Globus pallidus (tissue), 1 donor: Measurements from ENCODE around the gene CITED2.
"Not testable (repeated sequence)": the region's sequence is repeated elsewhere in the genome, so short reads cannot be mapped to it uniquely, and the experiment has no call there.

Experiments used
- DNase-seq: peaks from one replicate; pipeline ENCODE4 v3.0.0-alpha.2; 2015; ENCODE audit warnings: low spot score

CITED2 gene, protein sequence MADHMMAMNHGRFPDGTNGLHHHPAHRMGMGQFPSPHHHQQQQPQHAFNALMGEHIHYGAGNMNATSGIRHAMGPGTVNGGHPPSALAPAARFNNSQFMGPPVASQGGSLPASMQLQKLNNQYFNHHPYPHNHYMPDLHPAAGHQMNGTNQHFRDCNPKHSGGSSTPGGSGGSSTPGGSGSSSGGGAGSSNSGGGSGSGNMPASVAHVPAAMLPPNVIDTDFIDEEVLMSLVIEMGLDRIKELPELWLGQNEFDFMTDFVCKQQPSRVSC

DNA sequence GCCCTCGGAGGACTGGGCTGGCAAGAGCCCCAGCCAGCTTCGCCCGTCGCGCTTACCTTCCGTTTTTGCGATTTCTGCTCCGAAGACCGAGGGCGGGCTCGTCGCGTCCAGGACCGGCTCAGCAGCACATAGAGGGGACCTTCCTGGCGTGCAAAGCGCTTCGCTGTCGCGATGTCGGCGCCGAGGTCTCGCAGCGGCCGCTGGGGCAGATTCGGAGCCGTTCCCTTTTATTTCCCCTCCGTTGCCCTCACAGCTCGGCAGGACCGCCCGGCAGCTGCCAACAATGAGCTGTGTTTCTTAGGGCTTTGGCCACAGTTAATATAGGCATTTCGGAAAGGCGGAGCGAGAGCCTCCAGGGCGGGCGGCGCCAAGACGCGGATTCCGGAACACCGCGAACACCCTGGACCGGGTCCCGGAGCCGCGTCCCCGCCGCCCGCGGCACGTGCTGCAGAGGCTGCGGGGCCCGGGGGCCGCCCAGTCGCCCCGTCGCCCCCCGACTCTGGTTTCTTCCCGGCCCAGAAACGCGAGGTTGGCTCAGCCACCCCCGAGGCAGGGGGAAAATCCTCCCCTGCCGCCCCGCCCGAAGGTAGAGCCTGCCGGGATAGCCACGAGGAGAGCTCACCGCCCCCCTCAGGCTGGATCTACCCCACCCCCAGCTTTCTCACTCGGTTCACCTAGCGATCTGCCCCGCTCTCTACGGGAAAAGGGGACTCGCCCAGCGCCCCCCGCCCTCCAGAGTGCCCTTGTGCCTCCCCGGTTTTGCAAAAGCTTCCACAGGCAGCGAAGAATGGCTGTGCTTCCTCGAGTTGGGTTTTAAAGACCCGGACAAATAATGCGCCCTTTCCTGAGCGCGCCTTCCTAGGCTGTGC lies at the start of gene CITED2:
Gene CITED2, minus strand, starts transcription at position 292 of the 869 bp plus-strand sequence. CDS start 704 bp downstream, outside the sequence.
- DNase-seq = peak; percentile 89

DNA sequence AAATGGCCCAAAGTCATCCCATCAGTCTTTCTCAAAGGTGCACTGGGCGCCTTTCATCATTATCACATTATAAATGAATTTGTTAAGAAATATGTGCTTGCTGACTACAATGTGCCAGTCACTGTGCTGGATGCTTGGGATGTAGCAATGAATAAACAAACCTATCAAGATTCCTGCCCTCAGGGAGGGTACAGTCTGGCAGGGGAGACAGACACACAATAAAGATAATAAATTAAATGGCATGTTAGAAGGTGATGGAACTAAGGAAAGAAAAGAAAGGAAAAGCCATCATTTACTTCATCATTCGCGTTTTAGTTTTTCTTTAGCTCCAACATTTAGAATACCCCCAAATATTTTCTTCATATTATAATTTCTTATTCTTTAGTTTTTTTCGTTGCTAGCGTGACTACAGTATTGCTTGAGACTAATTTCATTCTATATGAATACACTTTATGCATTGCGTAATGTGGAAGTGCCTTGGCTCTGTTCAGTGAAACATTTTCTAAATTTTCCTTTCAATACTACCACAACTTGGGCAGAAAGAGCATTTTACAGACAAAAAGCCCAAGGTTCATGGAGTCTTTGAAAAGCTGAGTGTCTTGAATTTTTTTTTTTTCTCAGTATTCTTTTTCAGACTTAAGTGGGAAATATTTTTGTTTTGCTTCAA lies 48.7 kb upstream of the CITED2 start:
- DNase-seq = no peak

DNA sequence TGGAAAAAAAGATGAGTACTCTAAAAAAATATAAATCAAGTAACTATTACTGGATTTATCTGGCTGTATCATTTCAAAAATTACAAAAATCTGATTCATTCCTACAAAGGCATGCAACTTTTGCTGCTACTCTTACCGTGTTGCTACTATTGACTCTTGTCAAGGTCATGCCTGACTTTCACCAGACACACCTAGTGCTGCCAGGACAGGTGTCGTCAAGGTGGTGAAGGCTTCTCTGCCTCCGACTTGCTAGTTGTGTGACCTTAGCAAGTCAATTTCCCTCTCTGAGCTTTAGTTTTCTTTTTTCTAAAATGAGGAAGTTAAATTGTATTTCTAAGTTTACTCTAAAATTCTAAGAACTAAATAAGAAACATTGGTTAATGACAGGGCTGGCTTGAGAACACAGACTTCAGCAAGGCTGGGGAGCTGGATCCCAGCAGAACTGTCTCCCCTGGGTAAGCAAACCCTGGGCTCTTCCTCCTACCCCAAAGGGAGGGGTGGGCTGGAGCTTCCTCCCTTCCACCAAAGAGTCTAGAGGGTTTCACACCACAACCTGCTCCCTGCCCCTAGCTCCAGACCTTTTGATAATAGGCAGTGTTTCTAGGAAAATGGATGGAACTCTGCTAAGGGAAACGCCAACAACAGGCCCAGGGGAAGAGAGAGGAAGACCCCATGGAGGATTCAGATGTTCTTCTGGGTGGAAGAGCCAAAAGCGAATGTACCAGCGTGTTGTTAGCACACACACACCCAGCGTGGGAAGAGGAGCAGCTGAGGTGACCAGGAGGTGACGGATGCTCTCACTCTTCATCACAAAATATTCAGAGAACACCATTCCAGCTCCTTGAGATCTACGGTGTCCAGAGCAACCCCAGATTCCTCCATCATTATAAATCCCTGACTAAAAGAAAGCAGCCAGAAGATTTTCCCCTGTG lies 47.9 kb upstream of the CITED2 start:
- no peak for DNase-seq

DNA sequence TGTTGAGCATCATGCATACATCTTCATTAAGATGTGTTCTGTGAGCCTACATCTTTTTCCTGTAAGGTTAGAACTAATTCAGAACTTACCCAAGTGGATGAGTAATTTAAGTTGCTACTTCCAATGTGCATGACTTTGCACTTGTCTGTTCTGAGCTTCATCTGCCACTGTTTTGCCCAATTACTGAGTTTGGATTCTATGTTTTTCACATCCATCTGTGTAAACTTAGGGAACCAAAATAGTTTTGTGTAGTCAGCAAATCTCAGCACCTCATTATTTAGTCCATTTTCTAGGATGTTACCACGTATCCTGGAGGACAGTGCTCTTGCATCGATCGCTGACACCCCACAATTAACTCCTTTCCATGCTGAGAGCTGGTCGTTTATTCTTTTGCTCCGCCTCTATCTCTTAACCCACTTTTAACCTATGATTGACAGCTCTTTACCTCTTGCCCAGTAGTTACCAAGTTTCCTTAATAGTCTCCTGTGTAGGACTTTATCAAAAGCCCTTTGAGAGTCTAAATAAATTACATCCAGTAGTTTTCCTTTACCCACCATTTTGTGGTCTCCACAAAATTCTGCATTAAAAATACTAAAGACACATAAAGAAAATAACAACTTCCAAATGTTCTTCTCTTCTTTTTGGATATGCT lies 44.2 kb upstream of the CITED2 start:
- DNase-seq = no peak

DNA sequence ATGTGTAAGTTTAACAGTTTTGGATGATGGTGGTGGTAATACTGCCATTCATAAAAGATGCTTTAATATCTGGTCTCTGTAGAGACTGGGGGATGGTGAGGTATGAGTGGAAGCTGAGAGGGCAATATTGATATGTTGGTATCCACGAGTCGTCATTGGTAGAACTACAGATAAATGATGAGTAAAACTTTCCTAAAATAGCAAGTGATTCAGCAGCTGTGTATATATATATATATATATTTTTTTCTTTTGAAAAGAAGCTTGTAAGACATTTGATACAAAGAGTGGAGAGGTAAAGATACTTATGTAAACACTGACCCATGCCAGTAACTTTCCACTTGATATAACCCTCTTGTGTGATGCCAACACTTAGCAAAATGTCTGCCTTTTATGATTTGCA lies 41.7 kb upstream of the CITED2 start:
- no peak for DNase-seq

DNA sequence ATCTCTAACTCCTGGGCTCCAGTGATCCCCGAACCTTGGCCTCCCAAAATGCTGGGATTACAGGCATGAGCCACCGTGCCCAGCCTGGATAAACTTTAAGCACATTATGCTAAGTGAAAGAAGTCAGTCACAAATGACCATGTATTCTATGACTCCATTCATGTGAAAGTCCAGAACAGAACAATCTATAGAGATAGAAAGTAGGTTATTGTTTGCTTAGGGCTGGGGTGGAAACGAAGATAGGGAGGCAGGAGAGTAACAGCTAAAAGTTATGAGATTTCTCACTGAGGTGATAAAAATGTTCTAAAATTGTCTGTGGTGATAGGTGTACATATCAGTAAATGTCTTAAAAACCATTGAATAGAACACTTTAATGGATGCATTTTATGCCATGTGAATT lies 40.9 kb upstream of the CITED2 start:
- no peak for DNase-seq

DNA sequence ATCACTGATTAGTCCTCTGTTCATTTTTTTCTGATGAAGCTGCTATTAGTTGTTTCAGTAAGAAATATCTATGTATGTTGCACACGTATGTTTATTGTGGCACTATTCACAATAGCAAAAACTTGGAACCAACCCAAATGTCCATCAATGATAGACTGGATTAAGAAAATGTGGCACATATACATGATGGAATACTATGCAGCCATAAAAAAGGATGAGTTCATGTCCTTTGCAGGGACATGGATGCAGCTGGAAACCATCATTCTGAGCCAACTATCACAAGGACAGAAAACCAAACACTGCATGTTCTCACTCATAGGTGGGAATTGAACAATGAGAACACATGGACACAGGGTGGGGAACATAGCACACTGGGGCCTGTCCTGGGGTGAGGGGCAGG lies 37.7 kb upstream of the CITED2 start:
- DNase-seq = not testable (repeated sequence)

DNA sequence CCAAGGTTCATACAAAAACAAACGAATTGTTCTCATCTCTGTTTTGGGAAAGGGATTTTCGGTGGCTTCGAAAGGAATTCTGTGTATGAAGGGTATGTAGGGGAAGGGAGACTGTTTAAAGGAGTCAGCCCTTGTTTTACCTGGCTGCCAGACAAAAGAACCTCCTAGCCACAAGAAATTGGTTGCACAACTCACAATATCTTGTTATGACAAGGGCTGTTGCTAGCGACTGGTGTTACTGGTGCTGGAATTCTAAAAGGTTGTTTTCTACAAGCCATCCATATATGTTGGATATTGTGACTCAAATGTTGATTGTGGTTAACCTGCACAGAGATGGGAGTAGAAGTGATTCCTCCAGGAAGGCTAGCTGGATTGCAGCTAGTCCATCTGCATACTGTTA lies 34.6 kb upstream of the CITED2 start:
- no peak for DNase-seq

DNA sequence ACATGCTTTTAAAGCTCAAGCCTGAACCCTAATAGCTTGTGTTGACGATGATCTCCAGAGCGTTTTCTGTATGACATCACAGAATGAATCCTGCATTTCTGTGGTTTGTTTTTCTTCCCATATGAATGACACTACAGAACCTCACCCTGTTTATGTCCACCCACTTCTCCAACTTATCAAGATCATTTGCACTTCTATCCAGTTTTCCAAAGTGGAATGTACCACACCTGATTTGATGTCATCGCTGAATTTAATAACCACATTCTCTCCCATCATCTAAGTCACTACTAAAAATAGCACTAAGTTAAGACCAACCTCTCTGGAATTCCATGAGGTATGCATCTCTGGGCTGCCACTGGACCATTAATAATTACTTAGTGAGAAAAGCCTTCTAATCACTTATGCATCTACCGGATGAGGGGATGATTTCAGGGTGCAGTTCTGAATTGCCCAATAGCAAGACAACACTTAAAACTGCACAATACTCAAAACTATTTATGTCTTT lies 33.3 kb upstream of the CITED2 start:
- DNase-seq = no peak

DNA sequence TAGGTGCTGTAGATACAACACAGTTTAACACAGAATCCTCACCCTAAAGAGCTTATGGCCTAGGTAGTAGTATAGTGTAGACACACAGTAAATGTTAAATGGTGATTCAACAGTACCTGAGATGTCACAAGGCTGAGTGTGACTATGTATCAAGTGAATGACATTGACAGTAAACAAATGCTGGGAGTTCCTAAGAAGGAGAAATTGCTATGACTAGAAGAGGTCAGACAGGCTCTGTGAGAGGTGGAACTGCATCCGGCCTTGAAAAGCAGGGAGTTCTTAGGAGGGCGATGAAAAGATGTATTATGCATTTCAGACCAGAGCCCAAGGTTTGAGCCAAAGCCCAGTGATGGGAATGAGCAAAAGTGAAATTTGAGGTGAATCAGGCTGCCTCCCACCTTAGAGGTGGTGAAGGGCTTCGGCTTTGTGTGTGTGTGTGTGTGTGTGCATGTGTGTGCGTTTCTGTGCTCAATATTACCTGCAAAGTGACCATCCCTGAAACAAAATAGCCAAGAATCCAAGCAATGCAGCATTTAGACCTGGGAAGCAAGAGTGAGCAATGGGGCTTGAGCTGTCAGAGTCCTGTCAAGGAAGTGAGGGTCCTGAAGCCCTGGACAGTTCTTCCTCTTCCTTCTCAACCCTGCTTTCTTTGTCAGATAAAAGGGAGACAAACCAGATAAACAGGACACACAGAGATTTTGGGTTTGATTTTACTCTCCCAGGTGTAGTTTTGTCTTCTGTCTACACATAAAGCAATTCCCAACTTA lies 32.3 kb upstream of the CITED2 start:
- no peak for DNase-seq

DNA sequence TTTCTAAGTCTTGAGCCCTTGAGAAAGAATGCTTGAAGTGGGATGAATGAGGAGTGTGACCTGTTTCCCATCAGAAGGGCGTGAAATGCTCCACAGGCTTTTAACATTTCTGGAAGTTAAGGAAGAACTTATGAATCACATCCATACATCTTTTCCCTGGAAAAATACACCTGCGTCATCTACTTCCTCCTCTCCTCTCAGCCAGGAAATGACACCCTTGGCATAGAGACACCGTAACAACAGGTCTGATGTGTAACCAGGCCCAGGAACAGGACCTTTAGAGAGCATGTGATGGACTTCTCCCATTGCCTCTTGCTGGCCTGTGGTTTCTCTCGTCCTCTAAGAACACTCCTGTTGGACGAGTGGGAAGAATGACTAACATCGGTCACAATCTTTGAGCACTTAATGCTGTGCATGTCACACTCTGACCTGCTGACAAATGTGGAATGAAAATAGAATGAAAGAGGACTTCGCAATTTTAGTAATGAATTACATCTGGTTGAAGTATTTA lies 28.5 kb upstream of the CITED2 start:
- no peak for DNase-seq

DNA sequence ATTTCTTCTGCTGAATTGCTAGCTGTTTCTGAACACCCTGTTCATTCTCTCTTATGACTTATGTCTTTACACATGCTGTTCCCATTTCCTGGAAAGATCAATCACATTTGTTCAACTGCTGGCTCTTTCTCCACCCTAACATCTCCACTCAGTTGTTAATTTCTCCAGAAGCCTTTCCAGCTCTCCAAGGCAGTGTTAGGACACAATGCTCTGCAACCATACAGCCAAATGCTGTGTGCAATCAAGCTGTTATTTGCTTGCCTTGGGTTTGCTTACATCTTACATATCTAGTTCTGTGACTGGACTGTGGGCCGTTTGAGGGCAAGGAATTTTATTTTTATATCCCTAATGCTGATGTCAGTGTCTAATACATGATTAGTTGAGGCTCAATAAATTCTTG lies 24.2 kb upstream of the CITED2 start:
- DNase-seq = no peak

DNA sequence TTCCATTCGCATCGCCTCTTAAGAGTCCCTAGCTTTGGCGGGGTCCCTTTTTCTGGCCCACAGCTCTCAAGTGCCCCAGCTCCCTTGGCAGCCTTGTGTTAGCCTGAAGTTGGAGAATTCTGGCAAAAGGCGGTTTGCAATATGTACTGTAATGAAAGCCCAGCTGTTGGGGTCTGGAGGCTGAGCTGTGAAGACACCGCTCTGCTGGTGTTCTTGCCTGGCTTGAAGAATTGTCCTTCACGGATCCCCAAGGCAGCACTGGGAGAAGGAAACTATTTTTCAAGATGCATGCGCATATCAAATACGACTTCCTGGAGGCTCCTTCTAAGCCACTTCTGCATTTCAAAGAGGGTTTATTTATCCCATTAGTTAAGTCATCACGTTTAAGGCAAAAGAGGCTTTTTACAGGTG lies 21.4 kb upstream of the CITED2 start:
- no peak for DNase-seq

DNA sequence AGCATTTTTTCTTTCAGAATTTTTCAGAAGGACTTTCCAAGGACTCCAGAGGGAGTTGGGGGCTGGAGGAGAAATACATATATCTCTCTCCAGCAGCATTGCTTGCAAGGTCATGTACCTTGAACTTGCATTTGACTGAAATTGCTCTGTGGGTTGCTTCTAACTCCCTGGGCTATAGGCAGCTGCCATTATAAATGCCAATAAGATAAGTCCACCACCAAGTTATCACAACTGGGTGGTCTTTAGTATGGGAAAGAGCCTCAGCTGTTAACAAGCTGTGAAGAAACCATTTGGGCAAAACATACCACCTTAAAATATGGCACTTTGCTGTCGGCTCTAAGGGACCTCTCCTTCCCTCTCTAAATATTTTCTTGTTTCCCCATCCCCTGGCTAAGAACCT lies 20.9 kb upstream of the CITED2 start:
- no peak for DNase-seq

DNA sequence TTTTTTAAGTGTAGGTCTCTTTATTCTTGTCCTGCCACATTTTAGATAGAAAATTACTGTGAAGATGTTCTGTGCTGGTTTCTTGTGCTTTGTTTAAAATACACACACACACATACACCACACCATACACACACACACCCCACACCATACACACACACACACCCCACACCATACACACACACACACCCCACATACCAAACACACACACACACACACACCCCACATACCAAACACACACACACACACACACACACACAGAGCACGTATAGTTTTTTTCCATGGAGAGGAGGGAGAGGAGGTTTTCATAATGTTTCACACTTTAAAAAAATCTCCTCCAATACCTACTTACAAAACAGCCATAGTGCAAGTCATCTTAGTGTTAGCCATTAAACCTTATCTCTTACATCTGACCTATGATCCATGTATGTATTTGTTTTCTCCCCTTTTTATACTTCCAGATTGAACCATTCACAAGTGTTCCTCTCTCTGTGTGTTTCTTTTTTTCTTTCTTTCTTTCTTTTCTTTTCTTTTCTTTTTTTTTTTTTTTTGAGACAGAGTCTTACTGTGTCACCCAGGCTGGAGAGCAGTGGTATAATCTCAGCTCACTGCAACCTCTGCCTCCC lies 19.7 kb upstream of the CITED2 start:
- DNase-seq = no peak

DNA sequence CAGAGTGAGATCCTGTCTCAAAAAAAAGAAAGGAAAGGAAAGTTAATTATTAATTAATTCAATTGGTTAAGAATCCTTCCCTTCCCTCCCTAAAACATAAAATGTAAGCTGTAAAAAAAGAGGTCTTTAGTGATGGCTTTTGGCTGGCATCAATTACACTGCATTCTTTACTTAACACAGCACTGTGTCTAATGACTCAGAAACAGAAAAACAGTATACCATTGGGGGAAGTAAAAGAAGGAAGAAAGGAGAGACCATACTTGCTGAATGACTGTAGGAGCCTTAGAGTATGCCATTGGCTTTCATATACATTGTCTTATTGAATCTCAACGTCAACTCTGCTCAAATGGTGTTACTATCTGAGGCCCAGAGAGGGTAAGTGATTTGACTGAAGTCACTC lies 18.3 kb upstream of the CITED2 start:
- no peak for DNase-seq

DNA sequence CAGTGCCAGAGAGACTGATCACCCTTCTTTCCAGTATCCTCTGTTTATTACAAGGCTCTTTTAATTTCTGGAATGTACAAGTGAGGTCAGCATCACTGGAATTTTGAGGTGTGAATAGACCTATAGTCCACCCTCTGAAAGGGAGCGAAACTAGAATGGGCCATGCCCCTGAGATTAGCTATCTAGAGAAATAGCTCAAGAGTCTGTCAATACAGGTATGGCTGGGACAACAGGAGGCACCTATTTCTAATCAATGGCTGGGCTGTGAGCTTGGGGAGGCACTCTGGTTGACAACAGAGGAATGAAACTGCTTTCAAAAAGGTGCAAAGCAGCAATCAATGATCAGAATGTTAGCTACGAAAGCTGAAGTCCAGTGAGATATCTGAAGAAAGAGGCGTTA lies 17.3 kb upstream of the CITED2 start:
- no peak for DNase-seq

DNA sequence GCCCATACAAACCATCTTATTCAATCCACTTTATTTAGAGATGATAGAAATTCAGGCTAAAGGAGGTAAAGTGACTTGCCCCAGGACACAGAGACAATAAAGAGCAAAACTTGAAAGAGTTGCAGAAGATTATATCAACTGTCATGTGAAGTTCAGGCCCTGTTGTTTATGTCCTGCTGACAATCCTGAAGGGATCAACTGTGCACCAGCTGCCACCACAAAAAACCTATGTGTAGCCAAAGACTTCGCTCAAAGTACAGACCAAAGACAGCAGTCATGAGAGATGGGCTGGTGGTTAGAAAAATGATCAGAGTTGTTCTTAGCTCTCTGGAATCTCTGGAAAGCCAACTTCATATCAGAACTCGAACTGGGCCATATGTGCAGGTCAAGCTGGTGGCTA lies 16.0 kb upstream of the CITED2 start:
- no peak for DNase-seq

DNA sequence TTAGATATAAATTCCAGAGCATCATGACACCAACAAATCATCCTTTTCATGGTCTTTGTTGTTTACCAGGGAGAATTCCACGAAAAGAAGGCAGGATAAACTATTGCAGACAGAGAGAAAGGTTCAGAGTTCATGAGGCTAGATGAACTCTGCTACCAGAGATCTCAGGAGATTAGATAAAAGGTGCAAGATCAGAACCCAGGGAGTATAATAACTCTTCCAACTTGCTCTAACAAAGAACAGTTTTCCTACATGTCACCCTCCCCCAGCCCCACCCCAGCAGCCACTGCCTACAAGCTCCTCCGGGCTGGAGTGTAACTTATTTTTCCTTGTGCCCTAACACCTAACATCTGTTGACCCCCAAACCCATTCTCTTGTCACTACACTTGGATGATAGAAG lies 13.9 kb upstream of the CITED2 start:
- DNase-seq = no peak

DNA sequence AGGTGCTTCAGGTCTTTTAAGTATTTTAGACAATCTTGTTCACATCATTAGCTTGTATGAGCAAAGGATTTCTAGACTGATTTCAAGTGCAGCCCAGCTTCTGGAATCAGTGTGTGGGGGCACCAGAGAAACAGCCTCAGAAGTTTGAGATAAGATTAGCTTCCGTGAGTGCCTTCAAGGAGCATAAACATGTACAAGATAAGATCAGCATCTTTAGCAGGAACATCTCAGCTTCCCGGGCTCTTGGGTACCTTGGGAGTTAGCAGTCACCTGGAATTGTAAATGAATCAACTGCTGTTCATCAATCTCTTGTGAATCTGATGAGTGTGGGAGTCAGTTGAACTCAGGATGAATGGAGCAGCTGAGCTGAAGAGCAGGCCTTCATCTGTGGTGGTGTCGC lies 12.0 kb upstream of the CITED2 start:
- no peak for DNase-seq
